Activated naive CD8-positive, alpha-beta T cell treated with anti-CD3 and anti-CD28 coated beads, Interleukin-2, amount 50 U/mL, for 16 hours (primary cell): ENCODE results near the gene PARVA.

Source experiments
- DNase-seq: peaks from one replicate; pipeline ENCODE4 v3.0.0-alpha.2; 2020; ENCODE audit warnings: low read depth, low spot score

Gene PARVA

DNA sequence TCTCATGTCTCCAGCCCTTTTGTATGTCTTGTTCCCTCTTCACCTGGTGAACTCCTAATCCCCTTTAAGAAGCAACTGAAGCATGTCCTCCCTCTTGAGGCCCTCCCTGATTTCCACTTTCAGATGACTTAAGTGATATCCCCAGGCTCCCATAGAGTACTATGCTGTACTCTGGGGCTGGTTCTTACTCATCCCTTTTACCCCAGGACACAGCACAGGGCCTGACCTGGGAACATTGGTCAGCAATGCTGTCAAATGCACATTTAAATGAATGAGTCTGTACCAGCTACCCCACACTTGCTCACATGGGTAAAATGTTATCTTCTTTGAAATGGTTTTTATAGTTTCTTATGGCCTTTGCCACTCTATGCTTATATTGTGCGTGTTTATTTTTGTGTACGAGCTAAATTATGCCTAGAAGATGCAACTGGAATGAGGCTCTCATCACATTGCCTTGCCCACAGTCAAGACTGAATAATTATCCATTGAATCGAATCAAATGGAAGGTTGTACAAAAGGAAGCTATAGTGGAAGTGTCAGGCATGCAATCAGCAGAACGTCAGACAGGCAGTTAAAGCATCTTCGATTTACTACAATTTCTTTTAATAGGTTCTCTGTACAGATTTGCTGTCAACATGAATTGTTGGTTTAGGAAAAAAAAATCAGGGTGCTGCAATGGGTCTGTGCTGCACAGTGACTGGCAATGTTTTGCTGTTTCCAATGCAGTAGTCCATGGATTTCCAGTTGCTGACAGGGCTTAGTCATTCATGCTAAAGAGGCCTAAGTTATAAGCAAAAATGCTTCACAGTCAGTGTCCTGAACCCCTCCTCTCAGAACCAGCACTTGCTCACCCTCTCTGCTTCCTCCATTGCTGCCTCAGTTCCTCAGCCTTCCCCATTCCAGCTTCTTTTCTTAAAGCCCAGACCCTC lies 79.5 kb downstream of the PARVA start:
- DNase-seq, result no peak

DNA sequence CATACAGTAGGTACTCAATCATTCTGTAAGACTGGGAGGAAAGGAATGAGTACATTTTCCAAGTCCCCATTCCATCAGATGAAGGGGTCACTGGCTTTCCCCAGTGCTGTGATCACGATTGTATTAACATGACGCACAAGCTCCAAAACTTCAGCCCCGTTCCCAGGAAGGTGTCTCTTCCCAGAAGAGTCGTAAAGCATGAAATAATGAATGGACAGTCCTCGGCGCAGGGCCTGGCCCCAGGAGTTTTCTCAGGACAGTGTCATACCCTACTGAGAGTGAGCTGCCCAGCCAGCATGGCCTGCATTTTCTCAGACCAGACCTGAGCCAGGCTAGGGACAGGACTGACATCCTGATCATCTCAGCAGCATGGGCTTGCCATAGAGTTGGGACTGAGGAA lies 80.7 kb downstream of the PARVA start:
- DNase-seq, result no peak

DNA sequence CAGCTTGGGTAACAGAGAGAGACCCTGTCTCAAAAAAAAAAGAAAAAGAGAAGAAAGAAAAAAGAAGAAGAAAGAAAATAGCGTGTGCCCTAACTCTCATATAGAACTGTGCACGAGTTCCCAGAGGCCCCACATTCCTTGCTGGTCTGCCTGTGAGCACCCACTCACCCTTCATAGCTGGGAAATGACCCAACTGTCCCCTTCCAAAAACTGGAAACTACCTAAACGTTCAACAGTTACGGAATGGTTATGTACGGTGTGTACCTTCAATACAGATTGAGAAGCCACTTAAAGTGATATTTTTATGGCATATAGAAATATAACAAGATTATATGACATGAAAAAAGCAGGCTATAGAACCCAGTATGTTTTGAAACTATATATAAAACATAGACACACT lies 82.0 kb downstream of the PARVA start:
- no peak for DNase-seq

DNA sequence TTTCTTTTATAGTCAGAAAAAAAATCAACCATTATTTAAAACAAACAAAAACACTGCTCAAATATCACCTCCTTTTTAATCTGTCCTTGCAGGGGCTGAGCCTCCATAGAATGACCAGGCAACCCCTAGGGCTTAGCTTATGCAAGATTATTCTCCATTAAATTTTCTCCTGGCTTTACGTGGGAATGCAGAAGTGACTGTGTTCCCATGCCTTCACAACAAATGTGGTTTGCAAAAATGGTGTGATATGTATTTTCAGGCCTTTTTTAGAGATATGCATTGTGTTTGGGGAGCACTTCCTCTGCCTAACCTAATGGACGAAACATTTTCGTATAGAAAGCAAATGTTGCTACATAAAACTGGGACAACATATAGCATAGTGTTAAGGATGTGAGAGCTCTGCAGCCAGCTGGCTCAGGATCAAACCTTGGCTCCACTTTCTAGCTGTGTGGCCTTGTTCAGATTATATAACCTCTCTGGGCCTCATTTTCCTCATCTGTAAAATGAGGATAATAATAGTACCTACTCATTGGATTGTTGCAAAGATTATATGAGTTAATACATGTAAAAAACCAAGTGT lies 82.6 kb downstream of the PARVA start:
- no peak for DNase-seq

DNA sequence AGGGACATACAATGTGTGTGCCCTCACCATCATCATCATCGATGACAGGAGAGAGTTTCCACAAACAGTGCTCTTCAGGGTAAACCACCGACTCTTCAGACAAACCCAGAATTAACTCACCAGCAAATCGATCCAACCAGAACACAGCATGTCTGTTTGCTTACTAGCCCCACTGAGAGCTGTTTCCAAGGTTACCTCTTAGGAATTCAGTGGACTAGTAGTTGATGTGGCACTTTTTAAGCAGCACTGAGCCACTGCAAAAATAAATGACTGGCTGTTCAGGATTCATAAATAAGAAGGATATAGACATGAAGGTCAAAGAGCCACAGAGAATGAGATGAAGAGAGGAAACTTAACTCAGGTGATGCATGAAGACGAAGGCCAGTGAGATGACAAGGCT lies 83.1 kb downstream of the PARVA start:
- DNase-seq, result no peak

DNA sequence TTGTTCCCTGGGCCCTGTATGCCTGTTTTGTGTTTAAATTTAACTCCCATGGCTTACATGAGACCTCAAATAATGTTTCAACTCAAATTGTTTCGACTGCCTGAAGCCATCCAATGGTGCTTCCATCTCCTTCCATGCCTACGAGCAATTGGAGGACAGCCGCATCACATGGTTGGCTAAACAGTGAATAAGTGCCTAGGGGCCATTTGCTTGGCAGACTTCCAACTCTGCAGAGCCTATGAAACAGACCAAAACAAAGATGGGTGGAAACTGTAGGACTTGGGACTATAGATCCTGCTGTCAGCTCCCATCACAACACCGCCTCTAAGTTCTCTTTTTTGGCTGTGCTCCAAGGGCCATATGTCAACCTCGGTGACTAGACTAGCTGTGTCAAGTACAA lies 84.1 kb downstream of the PARVA start:
- DNase-seq, result no peak

DNA sequence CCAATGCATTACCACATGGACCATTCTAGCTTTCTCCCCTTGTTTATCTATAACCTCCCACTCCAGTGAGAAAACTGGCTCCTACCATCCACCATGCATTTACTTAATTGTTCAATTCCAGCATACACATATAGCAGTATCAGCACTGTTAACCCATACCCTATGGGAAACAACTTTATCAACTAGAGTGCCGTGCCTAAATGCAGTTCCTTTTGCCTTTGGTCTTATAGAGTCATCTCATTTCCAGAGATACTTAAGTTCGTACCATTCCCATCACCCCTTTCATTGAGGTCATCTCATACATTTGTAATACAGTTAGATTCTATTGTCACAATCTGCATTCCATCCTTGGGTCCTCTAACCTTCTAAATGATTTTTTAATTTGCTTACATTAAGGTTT lies 86.9 kb downstream of the PARVA start:
- DNase-seq, result no peak

DNA sequence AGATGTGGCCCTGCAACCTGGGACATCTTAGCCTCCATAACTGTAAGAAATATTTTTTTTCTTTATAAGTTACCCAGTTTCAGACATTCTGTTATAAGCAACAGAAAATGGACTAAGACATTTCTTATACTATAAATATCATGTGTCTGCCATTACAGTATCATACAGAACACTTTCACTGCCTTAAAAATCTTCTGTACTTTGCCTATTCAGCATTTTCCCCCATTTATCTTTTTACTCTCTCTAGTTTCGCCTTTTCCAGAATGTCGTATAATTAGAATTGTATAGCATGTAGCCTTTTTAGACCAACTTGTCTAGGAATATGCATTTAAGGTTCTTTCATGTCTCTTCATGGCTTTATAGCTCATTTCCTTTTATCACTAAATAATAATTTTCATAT lies 88.0 kb downstream of the PARVA start:
- DNase-seq, result no peak

DNA sequence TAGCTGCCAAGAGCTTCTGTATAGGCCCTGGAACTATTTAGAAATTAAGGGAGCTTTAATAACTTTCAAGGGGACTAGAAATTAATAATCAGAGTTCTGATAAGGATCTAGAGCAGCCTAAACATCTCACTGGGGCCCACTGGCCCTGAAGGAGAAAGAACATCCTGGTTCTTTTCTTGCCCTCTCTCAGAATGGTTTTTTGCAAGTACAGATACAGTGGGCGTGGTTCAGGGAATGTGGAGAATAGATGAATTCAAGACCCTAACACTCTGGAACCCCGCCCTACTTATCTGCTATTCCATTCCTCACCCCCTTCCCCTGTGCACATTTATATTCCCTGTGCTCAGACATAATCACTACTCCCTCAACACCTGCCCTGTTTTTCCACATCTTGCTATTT lies 90.2 kb downstream of the PARVA start:
- no peak for DNase-seq

DNA sequence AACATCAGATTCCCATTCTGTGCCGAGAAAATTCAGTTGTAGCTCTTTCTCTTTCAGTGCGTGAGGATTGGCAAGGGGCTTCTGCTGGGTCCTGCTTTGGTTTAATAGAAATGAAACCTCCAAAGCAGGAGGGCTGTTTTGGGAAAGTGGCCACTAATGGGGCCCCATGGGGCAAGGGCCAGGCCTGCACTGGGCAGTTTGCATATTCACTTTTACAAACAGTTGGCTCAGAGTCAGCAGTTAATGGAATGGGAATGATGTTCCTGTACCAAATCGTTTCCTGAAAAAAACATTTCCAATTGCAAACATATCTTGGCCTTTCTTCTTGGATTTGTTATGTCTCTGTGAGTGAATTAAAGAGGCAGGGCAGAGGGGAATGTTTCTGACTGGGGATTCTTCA lies 92.1 kb downstream of the PARVA start:
- no peak for DNase-seq

DNA sequence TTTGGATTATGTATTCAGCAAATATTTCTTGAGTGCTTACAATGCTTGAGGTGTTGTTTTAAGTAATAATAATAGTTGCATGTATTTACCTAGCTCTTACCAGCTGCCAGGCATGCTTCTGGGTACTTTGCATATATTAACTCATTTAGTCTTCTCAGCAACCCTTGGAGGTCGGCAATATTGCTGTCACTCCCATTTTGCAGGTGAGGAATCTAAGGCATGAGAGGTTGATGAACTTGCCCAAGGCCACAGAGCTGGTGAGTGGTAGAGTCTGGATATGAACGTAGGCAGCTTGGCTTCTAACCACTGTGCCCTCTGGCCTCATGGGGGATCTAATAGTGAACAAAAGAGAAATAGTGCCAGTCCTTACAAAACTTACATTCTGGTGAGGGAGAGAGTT lies 92.9 kb downstream of the PARVA start:
- DNase-seq, result no peak

DNA sequence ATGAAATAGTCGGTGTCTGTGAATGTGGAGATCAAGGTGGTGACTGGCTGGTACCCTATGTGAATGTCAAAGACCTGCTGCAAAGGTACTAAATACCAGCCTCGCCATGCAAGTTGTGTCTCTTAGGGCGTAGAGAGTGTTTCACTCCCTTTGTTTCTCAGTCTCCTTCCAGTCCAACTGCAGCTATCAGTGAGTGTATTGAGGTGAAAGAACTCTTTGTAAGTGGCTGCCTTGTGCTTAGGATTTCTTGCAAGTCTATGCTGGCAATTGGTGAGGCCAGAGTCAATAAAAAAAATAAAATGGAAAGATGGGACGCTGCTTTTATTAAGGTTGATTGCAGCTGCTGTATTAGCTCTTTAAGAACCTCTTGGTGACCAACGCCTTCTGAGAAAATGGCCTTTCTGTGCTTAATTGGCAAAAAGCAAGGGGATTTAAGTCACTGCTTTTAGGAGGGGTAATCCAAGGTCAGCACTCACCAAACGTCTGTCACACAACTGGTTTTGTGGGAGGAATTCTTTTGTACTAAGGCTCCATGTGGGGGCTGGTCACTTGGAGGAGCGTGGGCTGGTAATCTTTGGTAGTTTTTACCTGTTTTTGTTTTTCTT lies 95.1 kb downstream of the PARVA start:
- no peak for DNase-seq

DNA sequence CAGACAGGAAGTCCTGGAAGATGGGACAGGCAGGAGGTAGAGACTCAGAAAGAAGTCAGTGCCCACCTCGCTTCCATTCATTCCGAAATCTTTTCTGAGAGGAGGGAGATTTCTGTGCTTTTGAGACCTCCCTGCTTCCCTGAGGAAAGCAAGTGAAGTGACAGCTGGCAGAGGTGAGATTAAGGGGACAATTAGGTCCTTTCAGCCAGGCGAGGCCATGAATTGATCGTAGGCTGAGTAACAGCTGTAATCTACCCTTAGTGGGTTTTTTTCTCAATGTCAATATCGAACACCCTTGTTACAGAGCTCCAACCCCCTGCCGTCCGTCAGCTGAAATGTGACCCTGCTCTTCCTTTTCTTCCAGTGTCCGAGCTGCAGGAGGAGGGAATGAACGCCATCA lies 96.0 kb downstream of the PARVA start:
- no peak for DNase-seq

DNA sequence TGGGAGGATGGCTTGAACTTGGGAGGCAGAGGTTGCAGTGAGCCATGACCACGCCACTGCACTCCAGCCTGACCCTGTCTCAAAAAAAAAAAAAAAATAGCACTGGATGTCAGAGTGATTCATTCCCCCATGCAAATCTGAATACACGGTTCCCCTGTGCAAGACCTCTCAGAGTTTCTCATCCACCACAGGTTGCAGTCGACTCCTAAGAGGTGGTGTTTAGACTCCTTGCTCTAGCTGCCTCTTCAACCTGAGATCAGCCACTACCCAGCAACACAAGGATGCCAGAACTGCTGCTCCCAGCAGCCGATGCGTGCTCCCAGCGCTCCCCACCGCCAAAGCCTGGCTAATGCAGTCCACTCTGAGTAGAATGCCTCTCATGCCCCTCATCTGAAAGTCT lies 97.5 kb downstream of the PARVA start:
- DNase-seq, result no peak

DNA sequence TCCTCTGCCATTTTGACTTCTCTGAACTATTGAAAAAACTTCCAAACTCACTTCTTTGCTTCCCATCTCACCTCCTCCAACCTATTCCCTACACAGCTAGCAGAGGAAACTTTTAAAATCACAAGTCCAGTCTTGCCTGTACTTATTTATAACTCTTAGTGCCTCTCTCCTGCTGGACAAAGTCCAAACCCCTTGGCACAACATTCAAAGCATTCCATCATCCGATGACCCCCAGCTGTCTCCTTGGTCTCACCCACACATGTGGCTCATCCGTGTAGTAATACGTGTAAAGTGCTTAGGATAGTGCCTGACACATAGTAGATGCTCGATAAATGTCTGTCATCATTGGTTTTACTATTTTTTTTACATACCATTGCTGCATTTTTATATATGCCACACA lies 101.4 kb downstream of the PARVA start:
- no peak for DNase-seq

DNA sequence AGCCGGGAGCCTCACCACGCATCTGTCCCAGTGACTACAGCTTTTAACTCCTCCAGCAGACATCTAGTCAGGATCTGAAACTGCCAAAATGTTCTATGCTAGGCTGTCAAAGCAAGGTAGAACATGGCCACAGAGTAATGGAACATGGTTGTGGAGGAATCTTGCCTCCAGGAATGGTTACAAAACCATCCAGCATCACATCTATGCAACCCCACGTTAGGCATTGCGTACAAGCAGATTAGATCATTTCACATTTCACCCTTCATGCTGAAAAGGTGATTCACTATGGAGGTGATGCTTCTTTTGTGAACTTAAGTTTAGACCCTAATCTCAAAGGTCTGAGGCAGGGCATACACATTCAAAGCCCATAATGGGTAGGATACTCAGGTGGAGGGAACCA lies 103.0 kb downstream of the PARVA start:
- no peak for DNase-seq

DNA sequence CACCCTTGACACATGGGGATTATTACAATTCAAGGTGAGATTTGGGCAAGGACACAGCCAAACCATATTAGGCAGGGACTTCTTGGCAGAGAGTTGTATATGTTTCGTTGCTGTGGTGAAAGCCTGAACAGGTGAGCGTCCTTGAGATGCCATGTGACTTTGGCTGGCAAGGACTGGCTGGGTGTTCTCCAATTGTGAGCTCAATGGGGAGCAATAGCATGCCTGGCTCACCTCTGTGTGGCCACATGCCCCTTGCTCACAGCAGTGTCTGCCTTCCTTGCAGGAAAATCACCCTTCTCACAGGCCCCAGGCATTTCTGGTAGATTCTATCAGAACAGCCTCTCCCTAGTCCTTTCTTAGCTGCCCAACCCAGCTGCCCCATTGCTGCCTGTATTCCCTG lies 105.5 kb downstream of the PARVA start:
- DNase-seq, result no peak

DNA sequence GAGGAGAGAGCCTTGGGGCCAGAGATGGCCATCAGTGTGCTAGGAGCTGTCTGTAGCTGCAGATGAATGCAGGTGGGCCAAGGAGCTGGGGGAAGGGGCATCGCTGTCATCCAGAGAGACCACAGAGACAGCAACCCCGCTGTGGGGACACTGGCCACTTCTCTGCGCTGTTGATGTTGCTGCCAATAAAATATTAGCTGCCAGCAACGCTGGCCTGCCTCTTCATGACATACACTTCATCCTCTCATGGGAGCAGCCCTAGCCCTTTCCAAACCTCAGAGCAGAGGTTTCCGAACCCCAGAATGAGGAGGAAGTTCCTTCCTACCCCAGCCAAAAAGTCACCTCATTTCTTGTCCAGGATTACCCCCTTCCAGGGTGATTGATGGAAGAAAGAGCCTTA lies 106.2 kb downstream of the PARVA start:
- no peak for DNase-seq

DNA sequence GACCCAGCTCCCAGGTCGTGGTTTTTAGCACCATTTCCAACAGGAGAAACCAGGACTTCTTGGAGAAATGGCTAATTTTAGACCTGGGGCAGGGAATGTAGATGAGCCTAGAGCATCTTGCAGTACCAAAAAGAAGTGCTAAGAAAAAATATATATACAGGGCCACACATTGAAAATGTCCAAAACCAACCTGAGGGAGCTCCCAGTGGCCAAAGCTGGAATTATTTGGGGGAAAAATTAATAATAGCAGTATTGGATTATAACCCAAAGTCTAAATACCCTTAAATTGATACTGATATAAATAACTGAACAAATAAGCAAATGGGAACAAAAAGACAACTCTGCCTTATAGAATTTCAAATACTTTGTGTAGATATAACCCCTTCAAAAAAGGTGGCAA lies 108.0 kb downstream of the PARVA start:
- no peak for DNase-seq

DNA sequence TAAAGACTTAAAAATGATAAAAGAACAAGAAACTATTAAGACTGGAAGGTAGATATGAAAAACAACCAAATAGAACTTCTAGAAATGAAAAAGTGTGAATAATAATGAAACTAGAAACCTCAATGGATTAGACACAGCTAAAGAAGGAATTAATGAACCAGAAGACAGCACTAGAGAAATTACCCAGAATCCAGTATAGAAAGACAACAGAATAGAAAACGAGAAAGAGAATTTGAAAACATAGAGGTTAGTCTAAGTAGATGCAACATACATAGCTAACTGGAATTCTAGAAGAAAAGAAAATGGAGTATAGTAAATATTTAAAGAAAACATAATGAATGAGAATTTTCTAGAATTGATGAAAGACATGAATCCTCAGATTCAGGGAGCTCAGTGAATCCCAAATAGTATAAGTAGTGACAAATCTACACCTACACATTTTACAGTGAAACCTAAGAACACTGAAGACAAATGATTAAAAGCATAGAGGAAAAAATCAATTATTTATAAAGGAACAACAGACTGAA lies 111.9 kb downstream of the PARVA start:
- no peak for DNase-seq

DNA sequence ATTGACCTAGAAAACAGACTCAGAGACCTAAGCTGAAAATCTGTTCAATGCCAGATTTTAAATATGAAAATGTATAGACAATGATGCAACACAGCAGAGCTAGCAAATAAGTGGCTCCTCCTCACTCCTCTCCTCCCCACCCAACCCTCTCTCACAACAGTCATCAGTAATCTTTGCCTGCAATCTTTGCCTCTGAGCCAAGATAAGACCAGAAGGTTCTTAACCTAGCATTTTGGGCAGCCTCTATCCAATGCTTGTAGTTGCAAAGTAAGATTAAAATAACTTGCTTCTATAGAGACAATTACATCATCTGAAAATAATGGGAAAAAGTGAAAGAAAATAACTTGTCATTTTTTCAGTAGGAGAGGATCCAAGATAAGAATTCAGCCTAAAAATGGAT lies 117.3 kb downstream of the PARVA start:
- DNase-seq, result no peak

DNA sequence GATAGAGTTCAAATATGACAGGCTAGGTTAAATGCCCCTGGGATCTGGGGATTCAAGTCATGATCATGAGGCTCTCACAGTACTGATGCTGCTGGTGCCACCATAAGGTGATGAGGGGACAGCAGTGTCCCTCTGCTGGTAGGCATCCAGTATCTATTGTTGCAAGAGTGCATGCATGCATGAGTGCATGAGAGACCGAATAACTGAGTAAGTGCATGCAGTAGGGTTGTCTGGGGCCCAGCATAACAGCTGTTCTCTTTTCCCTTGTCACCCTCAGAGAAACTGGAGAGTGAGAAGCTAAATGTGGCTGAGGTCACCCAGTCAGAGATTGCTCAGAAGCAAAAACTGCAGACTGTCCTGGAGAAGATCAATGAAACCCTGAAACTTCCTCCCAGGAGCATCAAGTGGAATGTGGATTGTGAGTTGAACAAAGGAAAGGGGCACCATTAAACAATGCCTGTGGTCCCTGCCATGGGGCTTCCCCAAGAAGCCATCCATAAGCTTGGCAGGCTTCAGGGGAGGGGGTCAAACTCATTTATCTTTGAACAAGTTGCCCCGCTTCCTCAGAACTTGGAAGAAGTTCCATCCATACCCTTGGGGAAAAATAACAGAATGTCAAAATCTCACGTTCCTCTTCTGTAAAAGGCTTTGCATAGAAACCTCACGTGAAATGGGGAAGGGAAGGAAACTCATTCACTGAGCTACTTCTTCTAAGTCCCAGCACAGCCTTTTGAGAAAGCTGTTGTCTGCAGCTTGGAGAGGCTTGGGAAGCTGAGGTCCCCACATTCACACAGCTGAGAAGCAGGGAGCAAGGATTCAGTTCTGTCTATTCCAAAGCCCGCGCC lies 119.0 kb downstream of the PARVA start:
- no peak for DNase-seq
